ENCODE measurements around the gene TPST1.
"Not testable (repeated sequence)": the region's sequence is repeated elsewhere in the genome, so short reads cannot be mapped to it uniquely, and the experiment has no call there.

The TPST1 gene

GRCh38 chr7:66206119-66206933 is 1.2 kb downstream of the TPST1 start:
- Mint-ChIP-seq H3K4me1 (peaks cover 43% of the 10 kb centered on the region), H3K27ac (peak overlapping the region; percentile 20), H3K4me3 (peak overlapping the region; percentile 89), H3K36me3 (no peaks in the 10 kb centered on the region), H3K9me3 (no peaks in the 10 kb centered on the region), H3K27me3 (peaks cover 43% of the 10 kb centered on the region)
- CTCF ChIA-PET, result no interaction called here
- no peak for DNase-seq

DNA sequence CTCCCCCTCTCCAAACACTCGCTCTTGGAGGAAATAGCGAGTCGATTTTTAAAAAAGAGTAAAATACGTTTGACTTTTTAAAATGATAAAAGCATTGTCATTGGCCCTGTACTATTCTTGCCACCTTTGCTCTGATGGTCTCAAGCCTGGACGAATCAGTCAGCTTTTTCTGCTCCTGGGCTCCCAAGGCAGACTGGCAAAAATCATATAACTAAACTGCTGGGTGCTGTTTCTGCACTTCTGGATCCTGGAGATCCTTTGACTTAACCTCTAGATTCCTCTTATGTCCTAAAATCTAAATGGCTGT is 1.8 kb downstream of the TPST1 start:
- peaks cover 43% of the 10 kb centered on the region for H3K27me3 Mint-ChIP-seq
- H3K36me3 Mint-ChIP-seq, result no peaks in the 10 kb centered on the region
- no peak overlapping the region for H3K27ac Mint-ChIP-seq
- peak overlapping the region; percentile 89 for H3K4me3 Mint-ChIP-seq
- CTCF ChIA-PET, result no interaction called here
- H3K9me3 Mint-ChIP-seq, result no peaks in the 10 kb centered on the region
- no peak for DNase-seq
- peaks cover 46% of the 10 kb centered on the region for H3K4me1 Mint-ChIP-seq

DNA sequence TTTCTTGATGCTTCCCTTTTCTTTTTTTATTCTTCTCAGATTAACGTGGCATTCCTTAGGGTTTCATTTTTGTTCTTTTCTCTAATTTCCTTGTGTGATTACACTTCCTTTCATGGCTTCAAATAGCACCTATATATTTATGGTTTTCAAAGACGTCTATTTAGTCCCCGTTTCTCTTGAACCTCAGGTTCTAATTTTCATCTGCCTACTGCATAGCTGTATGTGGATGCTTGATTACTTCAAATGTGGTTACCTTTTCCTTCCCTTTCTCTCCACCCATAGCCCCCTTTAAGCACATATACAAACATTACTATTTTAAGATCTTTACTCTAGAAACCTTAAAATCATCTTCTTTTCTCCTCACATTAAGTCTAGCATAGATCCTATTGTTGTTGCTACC is 2.4 kb downstream of the TPST1 start:
- Mint-ChIP-seq H3K36me3 (no peaks in the 10 kb centered on the region), H3K27me3 (peaks cover 37% of the 10 kb centered on the region), H3K9me3 (no peaks in the 10 kb centered on the region), H3K4me1 (peaks cover 47% of the 10 kb centered on the region), H3K4me3 (peak overlapping the region; percentile 89), H3K27ac (peak overlapping the region; percentile 2)
- DNase-seq, result no peak
- CTCF ChIA-PET, result no interaction called here

DNA sequence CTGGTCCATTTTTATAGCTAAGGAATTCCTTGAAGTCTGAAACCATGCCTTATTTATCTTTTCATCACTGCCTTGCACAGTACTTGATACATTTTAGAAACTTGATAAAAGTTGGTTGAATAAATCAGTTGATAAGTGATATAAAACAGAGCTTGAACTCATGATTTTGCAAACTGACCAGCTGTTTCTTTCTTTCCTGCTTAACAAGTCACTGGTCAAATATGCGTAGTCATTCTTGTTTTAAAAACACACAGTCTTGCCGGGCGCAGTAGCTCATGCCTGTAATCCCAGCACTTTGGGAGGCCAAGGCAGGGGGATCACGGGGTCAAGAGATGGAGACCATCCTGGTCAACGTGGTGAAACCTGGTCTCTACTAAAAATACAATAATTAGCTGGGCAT is 6.3 kb downstream of the TPST1 start:
- peaks cover 46% of the 10 kb centered on the region for H3K4me1 Mint-ChIP-seq
- no peaks in the 10 kb centered on the region for H3K9me3 Mint-ChIP-seq
- no peak overlapping the region for H3K4me3 Mint-ChIP-seq
- no peak for DNase-seq
- H3K27me3 Mint-ChIP-seq, result no peaks in the 10 kb centered on the region
- CTCF ChIA-PET, result no interaction called here
- no peaks in the 10 kb centered on the region for H3K36me3 Mint-ChIP-seq
- H3K27ac Mint-ChIP-seq, result no peak overlapping the region

- no peak overlapping the region for H3K4me3 Mint-ChIP-seq
- H3K27ac Mint-ChIP-seq, result no peak overlapping the region
- H3K36me3 Mint-ChIP-seq, result no peaks in the 10 kb centered on the region
- CTCF ChIA-PET, result no interaction called here
- H3K4me1 Mint-ChIP-seq, result peaks cover 27% of the 10 kb centered on the region
- no peaks in the 10 kb centered on the region for H3K9me3 Mint-ChIP-seq
- H3K27me3 Mint-ChIP-seq, result no peaks in the 10 kb centered on the region
- DNase-seq, result no peak
Measured at GRCh38 chr7:66213637-66214036, 8.5 kb downstream of the TPST1 start.

DNA sequence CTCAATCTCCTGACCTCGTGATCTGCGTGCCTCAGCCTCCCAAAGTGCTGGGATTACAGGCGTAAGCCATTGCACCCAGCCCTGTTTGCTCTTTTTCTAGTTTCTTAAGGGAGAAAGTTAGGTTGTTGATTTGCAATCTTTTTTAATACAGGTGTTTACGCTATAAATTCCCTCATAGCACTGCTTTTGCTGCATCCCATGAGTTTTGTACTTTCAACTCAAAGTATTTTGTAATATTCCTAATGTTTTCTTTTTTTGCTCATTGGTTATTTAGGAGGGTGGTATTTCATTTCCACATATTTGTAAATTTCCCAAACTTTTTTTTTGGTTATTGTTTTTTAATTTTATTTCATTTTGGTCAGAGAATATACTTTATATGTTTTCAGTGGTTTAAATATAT is 11.6 kb downstream of the TPST1 start:
- CTCF ChIA-PET, result no interaction called here
- Mint-ChIP-seq H3K4me3 (no peak overlapping the region), H3K27me3 (no peaks in the 10 kb centered on the region), H3K27ac (no peak overlapping the region), H3K36me3 (no peaks in the 10 kb centered on the region), H3K9me3 (no peaks in the 10 kb centered on the region), H3K4me1 (peaks cover 20% of the 10 kb centered on the region)
- no peak for DNase-seq

DNA sequence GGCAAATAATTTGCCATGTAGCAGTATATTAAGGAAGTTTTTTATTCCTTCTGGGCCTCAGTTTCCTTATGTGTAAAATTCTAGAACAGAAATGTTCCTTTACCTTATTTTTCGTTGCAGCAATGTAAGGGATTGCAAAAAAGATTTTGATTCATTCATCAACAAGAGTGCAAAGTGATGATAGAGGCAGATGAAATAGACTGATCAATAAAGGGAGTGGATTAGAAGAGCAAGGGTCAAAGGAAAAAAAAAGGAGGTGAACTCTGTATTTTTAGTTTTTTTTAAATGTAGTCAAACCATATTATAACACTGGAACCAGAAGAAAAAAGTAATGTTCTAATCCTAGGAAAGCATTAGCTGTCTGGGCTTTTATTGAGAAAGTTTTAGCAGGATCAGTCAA is 14.7 kb downstream of the TPST1 start:
- H3K27me3 Mint-ChIP-seq, result no peaks in the 10 kb centered on the region
- H3K4me3 Mint-ChIP-seq, result no peak overlapping the region
- H3K27ac Mint-ChIP-seq, result no peak overlapping the region
- H3K36me3 Mint-ChIP-seq, result no peaks in the 10 kb centered on the region
- DNase-seq, result no peak
- CTCF ChIA-PET, result no interaction called here
- no peaks in the 10 kb centered on the region for H3K9me3 Mint-ChIP-seq
- peaks cover 3% of the 10 kb centered on the region for H3K4me1 Mint-ChIP-seq

GRCh38 chr7:66221442-66221841 is 16.3 kb downstream of the TPST1 start:
- Mint-ChIP-seq H3K9me3 (no peaks in the 10 kb centered on the region), H3K4me3 (no peak overlapping the region), H3K4me1 (peaks cover 3% of the 10 kb centered on the region), H3K27ac (no peak overlapping the region), H3K27me3 (no peaks in the 10 kb centered on the region), H3K36me3 (no peaks in the 10 kb centered on the region)
- CTCF ChIA-PET, result no interaction called here
- no peak for DNase-seq

GRCh38 chr7:66227808-66228207 is 22.7 kb downstream of the TPST1 start:
- no peaks in the 10 kb centered on the region for H3K27me3 Mint-ChIP-seq
- CTCF ChIA-PET, result no interaction called here
- H3K27ac Mint-ChIP-seq, result no peak overlapping the region
- H3K36me3 Mint-ChIP-seq, result no peaks in the 10 kb centered on the region
- H3K9me3 Mint-ChIP-seq, result no peaks in the 10 kb centered on the region
- H3K4me1 Mint-ChIP-seq, result no peaks in the 10 kb centered on the region
- H3K4me3 Mint-ChIP-seq, result no peak overlapping the region
- no peak for DNase-seq

- H3K9me3 Mint-ChIP-seq, H3K4me3 Mint-ChIP-seq, H3K4me1 Mint-ChIP-seq, CTCF ChIA-PET, H3K27me3 Mint-ChIP-seq, DNase-seq, H3K36me3 Mint-ChIP-seq, H3K27ac Mint-ChIP-seq: not testable (repeated sequence)
Measured at GRCh38 chr7:66231326-66232216, 26.4 kb downstream of the TPST1 start.

DNA sequence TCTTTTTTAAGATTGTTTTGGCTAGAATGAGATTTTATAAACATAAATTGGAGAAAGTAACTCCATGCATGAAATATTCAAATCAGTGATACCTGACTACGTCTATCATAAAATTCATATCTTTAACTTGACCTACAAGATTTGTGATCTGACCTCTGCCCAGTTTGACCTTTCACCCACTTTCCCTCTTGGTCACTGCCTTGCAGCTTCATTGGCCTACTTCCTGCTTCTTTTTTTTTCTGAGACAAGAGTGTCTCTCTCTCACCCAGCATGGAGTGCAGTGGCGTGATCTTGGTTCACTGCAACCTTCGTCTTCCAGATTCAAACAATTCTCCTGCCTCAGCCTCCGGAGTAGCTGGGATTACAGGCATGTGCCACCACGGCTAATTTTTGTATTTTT is 28.5 kb downstream of the TPST1 start:
- no peak overlapping the region for H3K27ac Mint-ChIP-seq
- H3K27me3 Mint-ChIP-seq, result no peaks in the 10 kb centered on the region
- H3K4me1 Mint-ChIP-seq, result peaks cover 5% of the 10 kb centered on the region
- H3K4me3 Mint-ChIP-seq, result no peak overlapping the region
- H3K36me3 Mint-ChIP-seq, result no peaks in the 10 kb centered on the region
- CTCF ChIA-PET, result no interaction called here
- no peak for DNase-seq
- no peaks in the 10 kb centered on the region for H3K9me3 Mint-ChIP-seq

DNA sequence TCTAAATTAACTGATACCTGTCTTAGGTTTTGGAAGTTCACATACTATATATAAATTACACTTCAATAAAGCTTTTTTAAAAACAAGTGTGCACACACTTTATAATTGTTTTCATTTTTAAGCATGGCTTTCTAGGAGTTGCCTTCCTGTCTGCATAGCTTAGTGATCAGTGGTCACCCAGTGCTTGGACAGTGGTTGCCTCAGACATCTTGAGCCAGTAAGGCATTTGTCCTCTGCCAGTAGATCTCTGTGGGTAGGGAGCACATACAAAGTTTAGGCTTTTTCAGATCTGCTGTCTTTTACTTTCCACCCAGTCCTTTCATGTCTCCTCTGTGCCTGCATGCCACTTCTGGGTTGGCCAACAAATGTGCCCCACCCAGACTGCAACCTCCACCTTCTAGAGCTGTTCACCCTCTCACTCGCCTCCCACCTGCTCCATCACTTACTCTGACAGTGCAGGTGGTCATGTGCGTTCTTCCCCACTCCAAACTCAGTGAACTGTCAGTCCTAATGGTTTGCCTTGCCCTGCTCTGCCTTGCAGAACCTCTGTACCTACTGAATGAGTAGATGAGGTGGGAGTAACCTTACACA is 31.7 kb downstream of the TPST1 start:
- CTCF ChIA-PET, result no interaction called here
- H3K9me3 Mint-ChIP-seq, result no peaks in the 10 kb centered on the region
- DNase-seq, result no peak
- peaks cover 5% of the 10 kb centered on the region for H3K4me1 Mint-ChIP-seq
- H3K36me3 Mint-ChIP-seq, result no peaks in the 10 kb centered on the region
- no peak overlapping the region for H3K27ac Mint-ChIP-seq
- no peaks in the 10 kb centered on the region for H3K27me3 Mint-ChIP-seq
- no peak overlapping the region for H3K4me3 Mint-ChIP-seq

- H3K9me3 Mint-ChIP-seq, result no peaks in the 10 kb centered on the region
- no peak overlapping the region for H3K27ac Mint-ChIP-seq
- DNase-seq, result no peak
- peaks cover 5% of the 10 kb centered on the region for H3K4me1 Mint-ChIP-seq
- no peaks in the 10 kb centered on the region for H3K36me3 Mint-ChIP-seq
- H3K4me3 Mint-ChIP-seq, result no peak overlapping the region
- H3K27me3 Mint-ChIP-seq, result no peaks in the 10 kb centered on the region
- CTCF ChIA-PET, result no interaction called here
Measured at GRCh38 chr7:66237906-66238772, 33.0 kb downstream of the TPST1 start.

GRCh38 chr7:66238773-66239466 is 33.8 kb downstream of the TPST1 start:
- no peak for DNase-seq
- Mint-ChIP-seq H3K4me3 (no peak overlapping the region), H3K9me3 (no peaks in the 10 kb centered on the region), H3K4me1 (peaks cover 5% of the 10 kb centered on the region), H3K27me3 (no peaks in the 10 kb centered on the region), H3K36me3 (no peaks in the 10 kb centered on the region), H3K27ac (no peak overlapping the region)
- CTCF ChIA-PET, result no interaction called here

Measured in activated naive CD4-positive, alpha-beta T cell treated with anti-CD3 and anti-CD28 coated beads, Interleukin-2, amount 10 ng/mL, durations not matched to agents 7 days and 5 days (primary cell).